H1 (cell line): ENCODE measurements around the gene NHLH2. TPM values are rescaled to one million over a fixed set of nuclear protein-coding genes. Genes with fewer than 3 reads are reported as not detected.

ENCODE experiments used
- CTCF ChIA-PET: fragments of 300-600 bp; sonication (Branson Sonifier 250); formaldehyde crosslinking; loops from one replicate; lab custom pipeline; 2021; ENCODE audit not compliant: partially characterized antibody; lab: Charles Lee
- POLR2A ChIA-PET: fragments of 300-600 bp; sonication (Branson Sonifier 250); formaldehyde crosslinking; loops from one replicate; lab custom pipeline; 2021; ENCODE audit warnings: inconsistent platforms; ENCODE audit not compliant: partially characterized antibody; lab: Charles Lee
- DNase-seq, 2 experiments: peaks; one replicate each; pipeline versions ENCODE4 v3.0.0 to v3.0.0-alpha.2; 2010 to 2022; ENCODE audit warnings: low spot score in 2 of 2, low read depth in 1 of 2, mixed read lengths in 1 of 2
- FAIRE-seq: peaks from 2 replicates; lab custom pipeline; 2011; peaks lifted over from hg19 to GRCh38; lab: Jason Lieb, UNC
- H2AFZ ChIP-seq: 2 replicates; pipeline ENCODE4 v1.8.1; 2012; ENCODE audit warnings: low read length, inconsistent platforms
- H2AK5ac ChIP-seq: 2 replicates; pipeline ENCODE4 v1.6.1; 2013; ENCODE audit warnings: low read depth, low read length
- H2BK120ac ChIP-seq: replicated peaks from 2 replicates; pipeline ENCODE3; 2013; ENCODE audit warnings: low read depth, low read length, inconsistent platforms
- H2BK12ac ChIP-seq: 2 replicates; pipeline ENCODE4 v1.6.1; 2013; ENCODE audit warnings: low read depth, low read length
- H2BK15ac ChIP-seq: 2 replicates; pipeline ENCODE4 v1.6.1; 2013; ENCODE audit warnings: low read length
- H2BK20ac ChIP-seq: 2 replicates; pipeline ENCODE4 v1.6.1; 2013; ENCODE audit warnings: low read length
- H2BK5ac ChIP-seq: 2 replicates; pipeline ENCODE4 v1.6.1; 2013; ENCODE audit warnings: low read depth, low read length
- H3K14ac ChIP-seq: 2 replicates; pipeline ENCODE4 v1.6.1; 2013; ENCODE audit warnings: inconsistent platforms; ENCODE audit not compliant: insufficient read length
- H3K18ac ChIP-seq: 2 replicates; pipeline ENCODE4 v1.6.1; 2013; ENCODE audit warnings: low read length; ENCODE audit errors: extremely low read depth
- H3K23ac ChIP-seq: 2 replicates; pipeline ENCODE4 v1.6.1; 2013; ENCODE audit warnings: inconsistent platforms; ENCODE audit not compliant: insufficient read length
- H3K23me2 ChIP-seq: 2 replicates; pipeline ENCODE4 v1.6.1; 2013; ENCODE audit warnings: low read depth, low read length
- H3K27ac ChIP-seq: 2 replicates; pipeline ENCODE4 v1.6.1; 2011; ENCODE audit warnings: low read depth, low read length, inconsistent platforms
- H3K27me3 ChIP-seq, 4 experiments: replicated peaks in 1 of 4; 1 replicate in 1 of 4; 2 replicates in 3 of 4; pipeline versions ENCODE4 v1.6.1 to v1.8.1; 2011 to 2013; ENCODE audit warnings: low read length in 3 of 4, mild to moderate bottlenecking in 3 of 4, inconsistent platforms in 2 of 4, mixed read lengths in 2 of 4, moderate library complexity in 1 of 4; ENCODE audit not compliant: control insufficient read depth in 3 of 4, insufficient read depth in 3 of 4; ENCODE audit errors: extremely low read depth in 1 of 4
- H3K36me3 ChIP-seq, 4 experiments: 2 replicates each; pipeline versions ENCODE4 v1.6.1 to v1.8.1; 2011 to 2013; ENCODE audit warnings: mild to moderate bottlenecking in 4 of 4, low read length in 3 of 4, moderate library complexity in 2 of 4, control low read depth in 1 of 4, inconsistent platforms in 1 of 4; ENCODE audit not compliant: insufficient read depth in 4 of 4, control insufficient read depth in 2 of 4
- H3K4ac ChIP-seq: replicated peaks from 2 replicates; pipeline ENCODE3; 2013; ENCODE audit warnings: low read length, low read depth, mixed read lengths, inconsistent platforms; ENCODE audit not compliant: insufficient read length
- H3K4me1 ChIP-seq, 4 experiments: replicated peaks in 1 of 4; 1 replicate in 1 of 4; 2 replicates in 3 of 4; pipeline versions ENCODE4 v1.6.1 to v1.8.1; 2011 to 2013; ENCODE audit warnings: low read length in 3 of 4, inconsistent platforms in 2 of 4, mixed read lengths in 1 of 4; ENCODE audit not compliant: insufficient read depth in 4 of 4, control insufficient read depth in 3 of 4
- H3K4me2 ChIP-seq, 2 experiments: 2 replicates each; pipeline versions ENCODE4 v1.6.1 to v1.8.1; 2011 to 2013; ENCODE audit warnings: low read depth in 2 of 2, low read length in 2 of 2, control low read depth in 1 of 2, inconsistent platforms in 1 of 2, mild to moderate bottlenecking in 1 of 2; ENCODE audit not compliant: insufficient read depth in 1 of 2
- H3K4me3 ChIP-seq, 4 experiments: fragments of 200-600, 300-600 bp in 1 of 4; sonication (generic), shearing (Covaris generic), sonication (Bioruptor Twin) in 1 of 4; 2 replicates each; pipeline versions ENCODE4 v1.5.1 to v1.8.1; 2011 to 2016; ENCODE audit warnings: low read length in 4 of 4, low read depth in 3 of 4, control low read depth in 2 of 4, inconsistent platforms in 2 of 4, mild to moderate bottlenecking in 2 of 4, mixed read lengths in 1 of 4, moderate library complexity in 1 of 4; ENCODE audit not compliant: insufficient read depth in 2 of 4; ENCODE audit errors: extremely low read depth in 1 of 4
- H3K56ac ChIP-seq: replicated peaks from 2 replicates; pipeline ENCODE3; 2013; ENCODE audit warnings: low read depth, mild to moderate bottlenecking, mixed read lengths, low read length, inconsistent platforms; ENCODE audit not compliant: insufficient read length
- H3K79me1 ChIP-seq: 2 replicates; pipeline ENCODE4 v1.6.1; 2013; ENCODE audit warnings: low read depth, low read length, control low read depth
- H3K79me2 ChIP-seq, 2 experiments: 2 replicates each; pipeline versions ENCODE4 v1.6.1 to v1.8.1; 2012 to 2013; ENCODE audit warnings: low read length in 2 of 2, mild to moderate bottlenecking in 2 of 2, inconsistent platforms in 1 of 2; ENCODE audit not compliant: insufficient read depth in 2 of 2, control insufficient read depth in 1 of 2
- H3K9ac ChIP-seq, 4 experiments: replicated peaks in 1 of 4; 1 replicate in 1 of 4; 2 replicates in 3 of 4; pipeline versions ENCODE4 v1.6.1 to v1.8.1; 2011 to 2013; ENCODE audit warnings: low read depth in 3 of 4, low read length in 3 of 4, control low read depth in 2 of 4, mild to moderate bottlenecking in 2 of 4, moderate library complexity in 2 of 4, inconsistent platforms in 1 of 4; ENCODE audit errors: extremely low read depth in 1 of 4
- H3K9me3 ChIP-seq, 2 experiments: 2 replicates each; pipeline versions ENCODE4 v1.6.1 to v1.8.1; 2012 to 2013; ENCODE audit warnings: mild to moderate bottlenecking in 2 of 2, moderate library complexity in 2 of 2, control low read depth in 1 of 2, inconsistent platforms in 1 of 2, low read depth in 1 of 2, low read length in 1 of 2, mixed read lengths in 1 of 2; ENCODE audit not compliant: insufficient read depth in 2 of 2
- H4K20me1 ChIP-seq, 2 experiments: replicated peaks in 1 of 2; 2 replicates each; pipeline versions ENCODE3 to v1.8.1; 2011 to 2013; ENCODE audit warnings: inconsistent platforms in 2 of 2, low read length in 2 of 2, mild to moderate bottlenecking in 1 of 2; ENCODE audit not compliant: insufficient read depth in 2 of 2, control insufficient read depth in 1 of 2
- H4K5ac ChIP-seq: 2 replicates; pipeline ENCODE4 v1.6.1; 2013; ENCODE audit warnings: low read length, low read depth, mixed read lengths, inconsistent platforms; ENCODE audit not compliant: insufficient read length
- H4K8ac ChIP-seq: 2 replicates; pipeline ENCODE4 v1.8.0; 2013; ENCODE audit warnings: mild to moderate bottlenecking, moderate library complexity, low read length, inconsistent platforms; ENCODE audit not compliant: insufficient read depth; ENCODE audit errors: extremely low read depth
- H4K91ac ChIP-seq: replicated peaks from 2 replicates; pipeline ENCODE3; 2013; ENCODE audit warnings: low read length, mixed read lengths, inconsistent platforms; ENCODE audit not compliant: insufficient read length
- CEBPB ChIP-seq: IDR thresholded peaks from 2 replicates; pipeline ENCODE4 v1.6.1; 2012; ENCODE audit warnings: low read depth, low read length
- CHD1 ChIP-seq: IDR thresholded peaks from 2 replicates; pipeline ENCODE4 v1.6.1; 2012; ENCODE audit warnings: low read depth, low read length, improper control_type of control experiment
- CREB1 ChIP-seq: IDR thresholded peaks from 2 replicates; pipeline ENCODE4 v1.6.1; 2012; ENCODE audit warnings: inconsistent platforms
- JUND ChIP-seq: IDR thresholded peaks from 2 replicates; pipeline ENCODE4 v1.6.1; 2011; ENCODE audit warnings: mild to moderate bottlenecking, improper control_type of control experiment, low read length
- KDM1A ChIP-seq: fragments of 200-600, 300-600 bp; sonication (generic); IDR thresholded peaks from 2 replicates; pipeline ENCODE4 v1.7.1; 2016; ENCODE audit warnings: mild to moderate bottlenecking, low read length, borderline replicate concordance
- RXRA ChIP-seq: IDR thresholded peaks from 2 replicates; pipeline ENCODE4 v1.6.1; 2011; ENCODE audit warnings: low read depth, mild to moderate bottlenecking, low read length, moderate library complexity; ENCODE audit not compliant: insufficient read depth
- SAP30 ChIP-seq: fragments of 300-600 bp; sonication (generic); IDR thresholded peaks from 2 replicates; pipeline ENCODE4 v1.7.1; 2012; ENCODE audit warnings: low read length, moderate library complexity, mild to moderate bottlenecking, inconsistent platforms; ENCODE audit not compliant: insufficient read depth, insufficient replicate concordance
- SP1 ChIP-seq: IDR thresholded peaks from 2 replicates; pipeline ENCODE4 v1.6.1; 2011; ENCODE audit warnings: low read depth, low read length
- SP4 ChIP-seq: IDR thresholded peaks from 2 replicates; pipeline ENCODE4 v1.6.1; 2012; ENCODE audit warnings: low read length, inconsistent platforms
- SUZ12 ChIP-seq: fragments of 200-600 bp; sonication (generic); IDR thresholded peaks from 2 replicates; pipeline ENCODE4 v1.6.1; 2012; ENCODE audit warnings: mild to moderate bottlenecking, inconsistent platforms, low read length, moderate library complexity, mixed read lengths
- WGBS, 2 experiments: shearing (Covaris generic) in 1 of 2; methylation state at CpG; one replicate each; pipeline versions ENCODE4 v1.1.6 to v1.1.7; 2013 to 2015; ENCODE audit warnings: low lambda C conversion rate in 2 of 2, mixed read lengths in 2 of 2, inconsistent platforms in 1 of 2, low coverage in 1 of 2, missing lambda C conversion rate in 1 of 2; ENCODE audit not compliant: insufficient replicate concordance in 2 of 2, insufficient coverage in 1 of 2, insufficient read length in 1 of 2; ENCODE audit errors: extremely low coverage in 1 of 2, missing lambda C conversion rate in 1 of 2; 5-methylcytosine and 5-hydroxymethylcytosine counted together
- polyA plus RNA-seq, 7 experiments: library from polyadenylated mRNA; depleted of rRNA in 3 of 7; stranded (reverse) in 5 of 7; unstranded in 2 of 7; fragments of >200 nt in 5 of 7; fragments of 200-250 nt in 2 of 7; gene quantifications; 1 replicate in 5 of 7; 2 replicates in 1 of 7; 4 replicates in 1 of 7; pipeline versions ENCODE4 v1.2.1 to v1.2.3, GENCODE V29; 2011 to 2013; ENCODE audit warnings: missing spikeins in 2 of 7, mixed read lengths in 2 of 7
- total RNA-seq: library from RNA; stranded (reverse); fragmentation: NEBNext Ultra II Directional; extraction: Animal tissue kit (Norgen Biotek cat#: 25700); gene quantifications from 2 replicates; pipeline ENCODE4 v1.2.1, GENCODE V29; 2021

Gene NHLH2
- total and polyA plus RNA-seq, 2 of the 8 experiments (the other 6 are each of a cell fraction or from before 2014, with no cell fraction given), result 0.92 to 1.1 TPM

DNA sequence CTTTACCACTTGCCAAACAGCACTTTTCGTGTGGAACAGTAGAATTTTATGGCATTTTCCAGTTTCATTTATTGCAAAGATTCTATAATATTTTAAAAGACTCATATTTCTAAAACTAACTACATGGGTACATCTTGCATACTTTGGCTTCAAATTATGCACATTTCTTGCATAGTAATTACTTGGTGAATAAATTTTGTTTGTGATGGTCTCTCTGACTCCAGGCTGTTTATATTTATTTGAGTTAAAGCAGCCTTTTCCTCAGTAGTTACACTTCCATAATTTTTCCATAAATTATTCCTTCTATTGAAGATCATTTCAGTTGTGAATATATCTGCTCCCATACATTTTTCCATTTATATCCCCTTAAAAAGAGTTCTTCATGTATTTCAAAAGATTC, 6.9 kb upstream of the NHLH2 start:
- H2AK5ac ChIP-seq, result no peak overlapping the region
- no peak overlapping the region for H3K4me3 ChIP-seq
- no peak overlapping the region for H3K23ac ChIP-seq
- no peaks in the 10 kb centered on the region for H3K79me1 ChIP-seq
- DNase-seq, result no peak
- no peak overlapping the region for H2BK5ac ChIP-seq
- no peak overlapping the region for H2BK20ac ChIP-seq
- H2BK12ac ChIP-seq, result no peak overlapping the region
- H4K91ac ChIP-seq, result no peak overlapping the region
- CTCF ChIA-PET, result interaction anchor here (1.7 kb wide), 1 partner anchor 134 kb away, joined by 4 read pairs; no protein-coding TSS in a partner anchor
- WGBS, 2 experiments, result 80% methylated on average over 1 of the region's 1 CpG; no CpG with 5 or more reads in 1 of the 2 experiments
- no peak overlapping the region for H2BK15ac ChIP-seq
- H3K4me1 ChIP-seq, result no peaks in the 10 kb centered on the region
- POLR2A ChIA-PET, result no interaction called here
- H3K9ac ChIP-seq, result no peak overlapping the region
- H3K23me2 ChIP-seq, result no peaks in the 10 kb centered on the region
- no peaks in the 10 kb centered on the region for H3K27me3 ChIP-seq
- no peak overlapping the region for H3K27ac ChIP-seq
- H3K56ac ChIP-seq, result no peak overlapping the region
- H3K79me2 ChIP-seq, result no peaks in the 10 kb centered on the region
- FAIRE-seq, result no peak
- no peak overlapping the region for H2AFZ ChIP-seq
- H3K18ac ChIP-seq, result no peak overlapping the region
- H4K5ac ChIP-seq, result no peak overlapping the region
- H3K36me3 ChIP-seq, result no peaks in the 10 kb centered on the region
- no peak overlapping the region for H3K14ac ChIP-seq
- TF ChIP-seq SP4, result no peak
- no peak for TF ChIP-seq RXRA
- no peak for TF ChIP-seq JUND
- TF ChIP-seq SAP30, result no peak
- TF ChIP-seq CHD1, result no peak
- TF ChIP-seq SP1, result no peak
- no peak for TF ChIP-seq CREB1
- TF ChIP-seq CEBPB, result no peak
- no peak for TF ChIP-seq KDM1A
- TF ChIP-seq SUZ12, result no peak
- H4K20me1 ChIP-seq, result no peaks in the 10 kb centered on the region
- H3K4ac ChIP-seq, result no peak overlapping the region
- H3K4me2 ChIP-seq, result no peak overlapping the region
- H3K9me3 ChIP-seq, result no peaks in the 10 kb centered on the region
- no peak overlapping the region for H4K8ac ChIP-seq
- no peak overlapping the region for H2BK120ac ChIP-seq
